ENCODE data around the gene HMX3. TPM values are rescaled to one million over a fixed set of nuclear protein-coding genes. Genes with fewer than 3 reads are reported as not detected.

HMX3 gene
- total and polyA plus RNA-seq, 2 donors (not counting 3 experiments of a cell fraction or from before 2014, with no cell fraction given): not detected

GRCh38 chr10:123103944-123104343 lies 31.8 kb upstream of the HMX3 start:
- H2AFZ ChIP-seq (ENCODE audit: low read depth, low read length): no peak overlapping the region
- H3K9ac ChIP-seq (replicated peaks; ENCODE audit: extremely low read depth, insufficient read depth, low read length): no peak overlapping the region
- intact Hi-C loops (cut with micrococcal nuclease): no loop called here
- H3K27me3 ChIP-seq (ENCODE audit: control insufficient read depth in 2 of 2, insufficient read depth in 2 of 2, low read length in 2 of 2): no peaks in the 10 kb centered on the region
- FAIRE-seq (no peak), DNase-seq (ENCODE audit: low read depth, low spot score) (no peak)
- no peaks in the 10 kb centered on the region for H3K9me1 ChIP-seq (replicated peaks; ENCODE audit: control insufficient read depth, extremely low read depth, insufficient read depth, low read length)
- H3K36me3 ChIP-seq (ENCODE audit: control insufficient read depth in 2 of 2, extremely low read depth in 1 of 2, insufficient read depth in 2 of 2, low read length in 2 of 2): no peaks in the 10 kb centered on the region
- no peak overlapping the region for H3K27ac ChIP-seq (ENCODE audit: insufficient read depth, low read depth, low read length)
- H3K4me2 ChIP-seq (ENCODE audit: insufficient read depth, low read length): no peak overlapping the region
- TF ChIP-seq GATA2 (IDR thresholded peaks at IDR 0.05; ENCODE audit: insufficient read depth, insufficient read length, low read depth, low read length) (no peak), FOS (IDR thresholded peaks at IDR 0.05; ENCODE audit: borderline replicate concordance, insufficient read depth, low read length) (no peak), EZH2 (IDR thresholded peaks at IDR 0.05; ENCODE audit: borderline replicate concordance, low read depth, low read length, severe bottlenecking) (no peak), JUN (IDR thresholded peaks at IDR 0.05; ENCODE audit: borderline replicate concordance, insufficient read depth, insufficient read length, low read depth) (no peak), POLR2AphosphoS5 (IDR thresholded peaks at IDR 0.05; ENCODE audit: insufficient read depth, low read depth, low read length) (no peak), POLR2A (IDR thresholded peaks at IDR 0.05; ENCODE audit: low read depth, low read length) (no peak), CTCF (IDR thresholded peaks at IDR 0.05; ENCODE audit: extremely low read depth in 1 of 2, insufficient read depth in 1 of 2, low read depth in 1 of 2, low read length in 2 of 2) (no peak), MYC (IDR thresholded peaks at IDR 0.05; ENCODE audit: low read depth, low read length) (no peak)
- TF ChIP-seq, protein P1, sequence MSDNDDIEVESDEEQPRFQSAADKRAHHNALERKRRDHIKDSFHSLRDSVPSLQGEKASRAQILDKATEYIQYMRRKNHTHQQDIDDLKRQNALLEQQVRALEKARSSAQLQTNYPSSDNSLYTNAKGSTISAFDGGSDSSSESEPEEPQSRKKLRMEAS (IDR thresholded peaks at IDR 0.05; ENCODE audit: insufficient read depth, insufficient read length): no peak
- BruUV-seq (replicated peaks): no TSS peak
- ChIA-PET POLR2A (no interaction called here), CTCF (no interaction called here)
- dilution Hi-C loops (cut with MboI; ENCODE audit: extremely low pct_ligation_motif_present, low sequenced_read_pairs): no loop called here
- no peaks in the 10 kb centered on the region for H3K4me1 ChIP-seq (ENCODE audit: control insufficient read depth, extremely low read depth, insufficient read depth, low read length)
- H3K9me3 ChIP-seq (replicated peaks; ENCODE audit: control insufficient read depth, insufficient read depth, low read length): no peaks in the 10 kb centered on the region
- no peaks in the 10 kb centered on the region for H4K20me1 ChIP-seq (replicated peaks; ENCODE audit: control insufficient read depth, extremely low read depth, insufficient read depth, low read length)
- H3K4me3 ChIP-seq (replicated peaks in 1 of 3; ENCODE audit: insufficient read depth in 1 of 3, low read depth in 1 of 3, low read length in 3 of 3): no peak overlapping the region
- H3K79me2 ChIP-seq (ENCODE audit: control insufficient read depth, insufficient read depth, low read length): no peaks in the 10 kb centered on the region
